ENCODE measurements around the gene TNNI2.

DNA sequence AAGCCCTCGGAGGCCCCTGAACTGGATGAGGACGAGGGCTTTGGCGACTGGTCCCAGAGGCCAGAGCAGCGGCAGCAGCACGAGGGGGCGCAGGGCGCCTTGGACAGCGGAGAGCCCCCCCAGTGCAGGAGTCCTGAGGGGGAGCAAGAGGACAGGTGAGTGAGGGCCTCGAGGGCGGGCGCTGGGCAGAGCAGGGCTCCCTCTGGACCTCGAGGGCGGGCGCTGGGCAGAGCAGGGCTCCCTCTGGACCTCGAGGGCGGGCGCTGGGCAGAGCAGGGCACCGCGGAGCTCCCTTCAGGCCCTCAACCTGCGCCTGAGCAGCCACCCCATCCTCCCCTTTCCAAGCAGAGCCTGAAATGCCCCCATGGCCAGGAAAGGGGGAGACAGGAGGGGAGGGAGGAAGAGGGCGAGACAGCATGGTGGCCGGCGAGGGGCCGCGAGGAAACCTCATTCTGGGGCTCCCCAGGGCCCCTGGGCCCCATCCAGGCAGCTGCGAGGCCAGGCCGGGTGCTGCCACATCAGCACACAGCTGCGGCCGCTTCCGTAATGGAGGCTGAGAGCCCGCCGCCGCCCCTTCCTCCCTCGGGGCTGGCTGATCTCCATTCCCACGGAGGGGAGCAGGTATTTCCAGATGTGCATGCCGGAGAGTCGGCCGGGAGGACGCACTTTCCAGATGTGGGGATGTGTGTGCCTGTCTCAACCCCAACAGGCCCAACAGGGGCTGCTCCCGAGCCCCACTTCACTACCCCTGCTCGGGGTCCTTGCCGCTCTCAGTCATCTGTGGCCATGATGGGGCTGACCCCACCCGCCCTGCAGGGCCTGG is 42.9 kb downstream of the TNNI2 start:
- no peak for TF ChIP-seq POLR2A (IDR thresholded peaks at IDR 0.05; ENCODE audit: low read depth, low read length)
- TF ChIP-seq, protein P1, sequence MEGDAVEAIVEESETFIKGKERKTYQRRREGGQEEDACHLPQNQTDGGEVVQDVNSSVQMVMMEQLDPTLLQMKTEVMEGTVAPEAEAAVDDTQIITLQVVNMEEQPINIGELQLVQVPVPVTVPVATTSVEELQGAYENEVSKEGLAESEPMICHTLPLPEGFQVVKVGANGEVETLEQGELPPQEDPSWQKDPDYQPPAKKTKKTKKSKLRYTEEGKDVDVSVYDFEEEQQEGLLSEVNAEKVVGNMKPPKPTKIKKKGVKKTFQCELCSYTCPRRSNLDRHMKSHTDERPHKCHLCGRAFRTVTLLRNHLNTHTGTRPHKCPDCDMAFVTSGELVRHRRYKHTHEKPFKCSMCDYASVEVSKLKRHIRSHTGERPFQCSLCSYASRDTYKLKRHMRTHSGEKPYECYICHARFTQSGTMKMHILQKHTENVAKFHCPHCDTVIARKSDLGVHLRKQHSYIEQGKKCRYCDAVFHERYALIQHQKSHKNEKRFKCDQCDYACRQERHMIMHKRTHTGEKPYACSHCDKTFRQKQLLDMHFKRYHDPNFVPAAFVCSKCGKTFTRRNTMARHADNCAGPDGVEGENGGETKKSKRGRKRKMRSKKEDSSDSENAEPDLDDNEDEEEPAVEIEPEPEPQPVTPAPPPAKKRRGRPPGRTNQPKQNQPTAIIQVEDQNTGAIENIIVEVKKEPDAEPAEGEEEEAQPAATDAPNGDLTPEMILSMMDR (IDR thresholded peaks at IDR 0.05; ENCODE audit: extremely low read depth in 1 of 2, insufficient read depth in 1 of 2, low read depth in 1 of 2, low read length in 2 of 2) = no peak
